HG03432 (cell line): ENCODE results near the gene UROC1.

Experiments
- ATAC-seq: cut with Tn5 transposase; IDR thresholded peaks from one replicate; pipeline ENCODE4 v1.9.1; 2021; ENCODE audit warnings: mild to moderate bottlenecking, moderate library complexity; ENCODE audit not compliant: unreplicated experiment

Gene UROC1

DNA sequence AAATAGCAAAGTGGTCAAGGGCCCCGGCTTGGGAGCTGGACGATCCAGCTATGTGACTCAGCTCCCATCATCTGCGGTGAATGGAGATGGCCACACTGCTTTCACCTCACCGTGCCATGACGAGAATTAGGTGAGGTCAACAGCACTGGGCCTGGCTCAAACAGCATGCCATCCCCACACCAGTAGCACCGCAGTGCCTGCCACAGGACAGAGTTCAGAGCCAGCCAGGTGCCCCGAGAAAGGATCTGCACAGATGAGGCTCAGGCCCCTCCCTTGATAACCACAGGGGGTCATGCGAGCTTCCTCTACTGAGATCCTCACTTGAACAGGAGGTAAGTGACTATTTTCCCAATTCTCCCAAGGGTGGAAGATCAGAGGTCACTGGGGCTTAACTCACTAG, 71.3 kb downstream of the UROC1 start:
- ATAC-seq = no peak

- ATAC-seq = no peak
These were observed 72.1 kb downstream of the UROC1 start for GRCh38 chr3:126445506-126445905.

DNA sequence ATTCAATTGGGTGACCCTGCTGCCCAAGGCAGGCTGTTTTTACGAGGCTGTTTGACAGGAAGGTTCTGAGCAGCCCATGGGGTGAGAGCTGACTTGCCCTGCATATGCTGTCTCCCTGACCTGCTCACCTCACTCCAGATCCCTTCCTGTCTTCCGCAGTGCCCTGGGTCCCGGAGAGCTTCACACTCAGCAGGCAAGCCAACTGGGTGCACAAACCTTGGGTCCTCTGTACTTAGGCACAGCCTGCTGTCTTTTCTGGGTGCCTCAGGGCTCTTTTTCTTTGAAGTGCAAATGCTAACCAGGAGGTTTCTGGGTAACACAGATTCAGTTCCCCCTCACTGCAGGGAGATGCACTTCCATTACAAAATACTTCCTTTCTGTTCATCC, 74.7 kb downstream of the UROC1 start:
- no peak for ATAC-seq

DNA sequence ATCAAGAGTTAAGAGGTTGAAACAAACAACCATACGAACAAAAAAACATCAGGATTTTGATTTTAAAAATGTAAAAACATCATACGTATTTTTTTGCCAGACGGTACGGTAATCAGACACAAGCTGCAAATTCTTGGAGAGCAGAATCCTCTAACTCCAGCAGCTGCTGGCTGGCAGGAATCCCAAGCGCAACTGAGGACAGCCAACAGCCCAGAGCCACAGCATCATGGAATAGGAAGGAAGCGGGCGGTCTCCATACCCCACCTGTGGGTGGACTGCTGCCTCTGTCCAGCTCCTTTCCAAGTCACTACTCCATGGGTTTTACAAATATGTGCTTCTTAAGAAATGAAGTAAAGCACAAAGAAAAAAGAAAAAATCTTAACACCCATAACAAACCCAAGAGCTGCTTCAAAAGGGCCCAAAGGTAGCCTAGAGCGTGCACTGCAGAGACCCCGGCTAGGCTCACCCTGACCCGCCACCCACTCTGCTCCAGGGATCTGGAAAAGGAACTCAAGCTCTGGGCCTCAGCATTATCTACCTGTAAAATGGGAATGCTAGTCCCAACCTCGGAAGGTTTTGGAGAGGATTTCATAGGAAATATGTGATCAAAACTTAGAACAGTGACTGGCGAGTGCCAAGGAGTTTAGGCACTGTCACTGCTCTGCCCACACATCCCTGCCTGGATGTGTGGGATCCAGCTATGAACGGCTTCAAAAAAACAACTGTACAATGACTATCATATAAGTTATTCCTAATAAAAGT, 75.3 kb downstream of the UROC1 start:
- ATAC-seq = no peak

DNA sequence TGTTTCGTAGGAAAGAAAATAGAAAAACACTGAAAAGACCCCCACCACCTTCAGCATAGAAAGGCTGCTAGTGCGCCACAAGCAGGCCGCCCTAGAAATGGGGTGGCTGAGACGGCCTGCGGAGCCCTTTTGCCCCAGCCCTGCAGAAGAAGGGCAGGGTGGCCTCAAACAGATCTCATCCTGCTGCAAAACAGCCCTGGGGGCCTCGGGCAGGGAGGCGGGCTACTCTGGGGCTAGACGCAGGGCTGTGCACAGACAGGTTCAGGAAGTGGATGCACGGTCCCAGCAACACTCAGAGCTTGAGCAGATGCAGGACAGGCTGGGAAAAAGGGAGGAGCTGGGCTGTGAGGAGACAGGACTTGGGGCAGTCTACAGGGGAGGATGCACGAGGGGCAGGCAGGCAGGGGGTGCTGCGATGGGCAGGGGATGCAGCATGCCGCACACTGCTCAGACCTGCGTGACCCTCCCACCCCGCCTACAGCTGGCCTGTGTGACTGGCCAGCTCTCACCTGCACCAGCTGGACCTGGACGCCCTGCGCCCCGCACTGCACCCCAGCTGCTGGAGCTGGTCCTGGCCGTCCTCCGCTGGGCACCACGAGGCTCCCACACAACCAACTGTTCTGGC, 76.2 kb downstream of the UROC1 start:
- no peak for ATAC-seq

GRCh38 chr3:126440709-126440995, 76.9 kb downstream of the UROC1 start:
- no peak for ATAC-seq

DNA sequence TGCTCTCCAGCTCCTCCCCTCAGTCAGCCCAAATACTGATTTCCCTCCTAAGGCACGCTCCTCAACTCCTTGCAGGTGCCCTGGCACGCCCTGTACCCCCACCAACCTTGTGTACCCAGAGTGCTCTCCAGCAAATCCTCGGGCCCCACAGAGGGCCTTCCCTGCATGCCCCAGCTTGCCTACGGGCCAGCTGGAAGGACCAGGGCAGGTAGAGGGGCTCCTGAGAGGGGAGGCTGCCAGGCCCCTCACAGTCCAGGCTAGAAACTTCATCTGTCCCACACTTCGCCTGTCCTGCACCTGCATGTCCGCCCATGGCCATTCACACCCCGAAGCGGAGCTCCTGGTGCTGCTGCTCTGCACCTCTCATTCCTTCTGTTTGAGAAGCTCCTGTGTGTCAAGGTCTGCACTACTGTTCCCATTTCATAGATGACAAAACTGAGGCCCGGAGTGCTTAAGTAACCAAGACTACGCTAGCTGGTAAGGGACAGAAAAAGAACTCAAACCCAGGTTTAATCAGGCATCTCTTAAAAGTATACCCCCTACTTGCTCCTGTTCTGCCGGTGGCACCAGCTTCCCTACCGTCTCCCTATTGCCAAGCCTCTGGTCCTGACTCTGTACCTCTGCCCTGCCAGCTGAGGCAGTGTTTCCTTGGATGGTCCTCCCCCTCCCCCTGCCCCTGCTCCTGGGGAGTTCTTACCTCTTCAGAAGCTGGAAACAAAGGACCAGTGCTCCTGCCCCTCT, 77.4 kb downstream of the UROC1 start:
- ATAC-seq = no peak

- no peak for ATAC-seq
These were observed 78.1 kb downstream of the UROC1 start for GRCh38 chr3:126439346-126439967.

- ATAC-seq = no peak
These were observed 78.8 kb downstream of the UROC1 start for GRCh38 chr3:126438746-126439145.

DNA sequence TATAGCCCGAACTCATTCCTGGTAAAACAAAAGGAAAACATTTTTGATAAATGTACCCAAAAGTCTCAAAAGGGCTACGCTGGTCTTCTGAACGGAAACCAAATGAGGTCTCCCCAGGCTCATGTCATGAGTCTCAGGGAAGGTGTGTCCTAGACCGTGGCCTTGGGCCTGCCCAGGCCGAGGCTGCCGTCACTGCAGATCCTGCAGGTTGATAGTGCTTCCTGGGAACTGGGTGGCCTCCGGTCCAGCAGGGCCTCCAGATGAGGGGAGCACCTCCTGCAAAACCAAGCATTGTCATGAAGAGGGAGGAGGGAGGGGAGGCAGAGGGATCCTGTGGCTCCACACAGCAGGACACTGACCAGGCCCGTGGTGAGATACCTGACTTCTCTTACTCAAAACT, 79.4 kb downstream of the UROC1 start:
- ATAC-seq = no peak

- no peak for ATAC-seq
These were observed 80.5 kb downstream of the UROC1 start for GRCh38 chr3:126436826-126437717.

DNA sequence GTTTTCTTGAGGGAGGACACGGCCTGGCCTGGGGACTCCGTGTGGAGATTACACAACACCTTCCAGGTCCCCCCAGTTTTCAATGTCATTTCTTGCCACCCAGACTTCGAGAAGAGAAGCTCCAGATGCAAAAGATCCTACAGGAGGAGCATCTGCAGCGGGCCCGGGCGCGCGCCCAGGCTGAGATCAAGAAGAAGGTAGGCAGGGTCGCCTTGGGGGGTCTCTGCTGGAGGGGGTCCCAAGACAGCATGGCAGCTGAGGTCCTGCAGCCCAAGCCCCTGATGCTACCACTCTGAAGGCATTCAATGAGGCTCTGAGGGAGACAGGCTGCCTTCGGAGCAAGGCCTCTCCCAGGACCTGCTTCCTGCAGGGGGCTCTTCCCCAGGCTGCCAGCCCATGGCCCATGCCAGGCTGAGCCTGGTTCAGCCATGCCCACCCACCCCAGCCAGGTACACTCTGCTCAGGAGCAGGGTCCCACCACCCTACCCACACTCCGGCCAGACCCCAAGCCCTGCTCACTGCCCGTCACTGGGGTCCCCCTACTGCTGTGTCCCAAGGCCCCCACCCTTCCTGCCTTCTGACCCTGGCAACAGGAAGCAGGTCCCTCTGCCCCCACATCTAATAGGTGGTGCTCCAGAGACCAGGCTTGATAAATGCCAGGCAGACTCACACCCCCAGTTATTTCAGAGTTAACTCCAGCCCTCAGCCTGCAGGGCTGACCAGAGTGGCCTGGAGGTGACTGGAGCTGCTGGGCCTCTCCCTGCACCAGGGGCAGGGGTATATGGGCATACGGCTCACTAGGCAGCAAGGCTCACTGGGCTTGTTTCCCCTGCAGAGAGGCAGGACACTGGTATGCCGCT, 81.9 kb downstream of the UROC1 start:
- no peak for ATAC-seq

DNA sequence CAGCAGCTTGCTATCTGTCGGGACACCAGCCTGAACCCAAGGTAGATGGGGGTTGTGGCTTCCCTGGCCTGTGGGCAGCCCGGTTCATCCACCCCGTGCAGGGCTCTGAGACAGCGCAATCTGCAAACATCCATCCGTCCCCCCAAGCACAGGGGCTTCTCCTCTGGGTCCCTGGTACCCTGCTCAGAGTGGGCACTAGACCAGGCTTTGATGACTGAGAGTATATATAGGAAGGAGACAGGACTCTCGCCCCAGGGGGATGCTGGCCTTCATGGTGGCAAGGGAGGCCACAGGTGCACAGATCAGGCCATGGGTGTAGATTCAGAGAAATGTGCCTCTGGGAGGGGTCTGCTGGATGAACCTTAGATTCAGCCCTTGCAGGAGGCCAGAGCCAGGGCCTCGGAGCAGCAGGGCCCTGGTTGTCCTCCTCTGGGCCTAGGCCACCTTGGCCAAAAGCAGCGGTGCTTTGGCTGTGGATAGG, 82.6 kb downstream of the UROC1 start:
- ATAC-seq = no peak

- ATAC-seq = no peak
These were observed 83.3 kb downstream of the UROC1 start for GRCh38 chr3:126434264-126434590.

DNA sequence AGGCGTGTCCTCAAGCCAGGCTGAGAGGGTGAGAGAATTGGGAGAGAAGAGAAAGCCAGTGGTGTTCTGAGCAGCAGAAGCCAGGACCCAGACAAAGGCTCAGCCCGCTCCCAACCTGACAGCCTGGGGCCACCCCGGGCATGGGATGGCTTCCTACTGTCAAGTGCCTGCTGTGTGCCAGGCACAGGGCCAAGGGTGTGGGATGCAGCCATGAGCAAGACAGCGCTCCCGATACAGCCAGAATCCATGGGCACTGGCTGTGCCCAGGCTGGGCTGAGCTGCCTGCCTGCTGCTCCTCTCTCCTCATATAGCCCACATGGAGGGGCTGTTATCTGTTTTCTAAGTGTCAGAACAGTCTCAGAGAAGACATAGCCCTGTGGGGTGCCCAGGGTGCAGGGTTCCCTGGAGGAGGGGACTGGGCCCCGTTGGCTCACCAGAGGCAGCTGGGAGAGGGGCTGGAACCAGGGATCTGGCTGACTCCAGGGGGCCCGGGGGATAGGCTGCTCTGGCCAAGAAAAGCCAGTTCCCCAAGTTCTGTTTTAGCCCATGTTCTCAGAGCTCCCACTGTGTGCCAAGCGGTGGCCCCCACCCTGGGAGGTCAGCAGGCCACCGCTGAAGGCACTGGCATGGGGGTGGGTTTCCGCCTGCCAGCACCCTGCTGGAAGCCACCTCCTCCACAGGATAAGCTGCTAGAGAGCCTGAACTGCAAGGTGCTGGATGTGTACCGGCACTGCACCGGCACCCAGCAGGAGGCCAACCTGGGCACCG, 83.9 kb downstream of the UROC1 start:
- ATAC-seq = no peak

DNA sequence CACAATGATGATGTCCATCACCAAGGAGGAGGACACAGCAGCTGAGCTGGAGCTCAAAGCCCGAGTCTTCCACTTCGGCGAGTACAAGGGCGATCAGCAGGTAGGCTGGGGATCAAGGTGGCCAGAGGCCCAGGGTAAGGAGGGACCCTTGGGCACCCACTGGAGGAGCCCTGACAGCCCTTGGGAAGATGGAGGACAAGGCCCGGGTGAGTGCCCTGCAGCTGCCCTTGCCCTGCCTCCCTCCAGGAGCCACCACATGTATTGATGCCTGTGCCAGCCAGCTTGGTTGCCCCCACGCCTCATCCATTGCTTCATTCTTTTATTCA, 84.5 kb downstream of the UROC1 start:
- ATAC-seq = no peak

- ATAC-seq = no peak
These were observed 85.0 kb downstream of the UROC1 start for GRCh38 chr3:126432361-126433104.
